ENCODE results near the gene RRP8. TPM values are rescaled to one million over a fixed set of nuclear protein-coding genes. Genes with fewer than 3 reads are reported as not detected.

Gene RRP8
- total RNA-seq, 1 donor from 2014 or later, result 23.9 TPM

DNA sequence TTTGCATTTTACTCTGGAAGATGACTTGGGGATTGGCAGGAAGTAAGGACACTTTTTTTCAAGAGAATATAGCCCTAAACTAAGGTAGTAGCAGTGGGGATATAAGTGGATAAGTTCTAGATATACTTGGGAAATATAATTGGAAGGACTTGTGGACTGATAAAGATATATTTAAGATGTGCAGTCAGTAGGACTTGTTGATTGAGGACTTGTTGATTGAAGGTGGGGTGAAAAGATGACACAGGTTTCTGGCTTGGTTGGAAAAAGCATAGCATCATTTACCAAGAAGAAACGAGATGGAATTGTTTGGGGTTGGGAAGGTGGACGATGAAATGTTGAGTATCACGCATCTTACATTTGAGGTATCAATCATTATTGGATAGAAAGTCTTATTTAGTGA is 10.1 kb upstream of the RRP8 start:
- peaks cover 27% of the 10 kb centered on the region for H3K36me3 Mint-ChIP-seq (ENCODE audit: low read depth, unreplicated experiment)
- no peak overlapping the region for H3K4me3 ChIP-seq (ENCODE audit: insufficient read depth, low read depth, low read length)

DNA sequence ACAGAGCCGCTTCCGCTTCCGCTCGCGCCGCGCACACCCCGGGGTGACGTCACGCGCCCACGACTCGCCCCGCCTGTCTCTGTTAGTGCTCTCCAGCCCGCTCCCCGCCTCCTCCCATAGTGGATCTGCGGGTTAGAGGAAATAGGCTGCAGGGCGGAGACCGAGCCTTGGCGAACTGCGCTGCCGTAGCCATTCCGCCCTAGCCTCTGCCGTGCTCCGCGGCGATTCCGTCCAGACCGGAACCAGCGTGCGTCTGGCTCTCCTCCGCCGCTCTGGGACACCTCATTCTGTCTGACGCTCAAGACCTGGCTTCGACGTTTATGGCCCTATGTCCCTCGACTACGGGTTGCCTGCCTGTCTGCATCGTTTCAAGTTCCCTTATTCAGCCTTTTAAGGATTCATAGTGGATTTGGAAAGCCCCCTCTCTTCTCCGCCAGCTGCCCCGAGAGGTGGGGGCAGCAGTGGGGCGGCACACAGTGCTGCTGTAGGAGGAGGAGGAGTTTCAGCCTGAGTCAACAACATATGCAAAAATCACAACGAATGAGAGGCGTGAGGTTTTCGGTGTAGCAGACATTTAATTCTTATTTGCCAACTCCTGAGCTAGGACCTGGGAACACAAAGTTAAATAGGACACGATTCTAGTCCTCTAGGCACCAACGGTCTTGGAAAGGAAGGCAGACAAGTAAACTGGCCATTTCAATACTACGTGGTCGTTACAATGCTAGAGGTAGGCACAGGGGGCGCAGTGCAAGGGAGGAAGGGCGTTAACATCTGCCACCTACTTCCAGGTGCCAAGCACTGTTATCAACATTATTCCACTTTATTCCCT is 9.0 kb upstream of the RRP8 start, which contains the start of gene TAF10:
Gene TAF10, minus strand, starts transcription at position 4 of the 829 bp plus-strand sequence. CDS start 27 bp downstream, outside the sequence.
- peaks cover 51% of the 10 kb centered on the region for H3K79me2 ChIP-seq (ENCODE audit: insufficient read depth, low read length)
- H3K4me1 Mint-ChIP-seq (ENCODE audit: low read depth, unreplicated experiment), result peaks cover 37% of the 10 kb centered on the region
- H3K4me2 ChIP-seq (ENCODE audit: low read length), result peak within 1 kb of the TSS; percentile 89
- no peaks in the 10 kb centered on the region for H3K9me3 Mint-ChIP-seq (ENCODE audit: unreplicated experiment)
- peak; percentile 90 for DNase-seq (ENCODE audit: low read depth)
- peak within 1 kb of the TSS; percentile 84 for H3K9ac ChIP-seq (ENCODE audit: low read length)
- no peak for TF ChIP-seq EZH2 (IDR thresholded peaks at IDR 0.05; ENCODE audit: insufficient read depth, low read length)
- TF ChIP-seq, protein P1, sequence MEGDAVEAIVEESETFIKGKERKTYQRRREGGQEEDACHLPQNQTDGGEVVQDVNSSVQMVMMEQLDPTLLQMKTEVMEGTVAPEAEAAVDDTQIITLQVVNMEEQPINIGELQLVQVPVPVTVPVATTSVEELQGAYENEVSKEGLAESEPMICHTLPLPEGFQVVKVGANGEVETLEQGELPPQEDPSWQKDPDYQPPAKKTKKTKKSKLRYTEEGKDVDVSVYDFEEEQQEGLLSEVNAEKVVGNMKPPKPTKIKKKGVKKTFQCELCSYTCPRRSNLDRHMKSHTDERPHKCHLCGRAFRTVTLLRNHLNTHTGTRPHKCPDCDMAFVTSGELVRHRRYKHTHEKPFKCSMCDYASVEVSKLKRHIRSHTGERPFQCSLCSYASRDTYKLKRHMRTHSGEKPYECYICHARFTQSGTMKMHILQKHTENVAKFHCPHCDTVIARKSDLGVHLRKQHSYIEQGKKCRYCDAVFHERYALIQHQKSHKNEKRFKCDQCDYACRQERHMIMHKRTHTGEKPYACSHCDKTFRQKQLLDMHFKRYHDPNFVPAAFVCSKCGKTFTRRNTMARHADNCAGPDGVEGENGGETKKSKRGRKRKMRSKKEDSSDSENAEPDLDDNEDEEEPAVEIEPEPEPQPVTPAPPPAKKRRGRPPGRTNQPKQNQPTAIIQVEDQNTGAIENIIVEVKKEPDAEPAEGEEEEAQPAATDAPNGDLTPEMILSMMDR (IDR thresholded peaks at IDR 0.05; ENCODE audit: insufficient read depth, low read depth, low read length), result peak; percentile 47
- no peaks in the 10 kb centered on the region for H3K27me3 ChIP-seq (ENCODE audit: insufficient read depth, low read length)
- H3K27ac ChIP-seq (ENCODE audit: low read depth, low read length), result peak within 1 kb of the TSS; percentile 84
- H3K27me3 Mint-ChIP-seq (ENCODE audit: low read depth, unreplicated experiment), result no peaks in the 10 kb centered on the region
- peak within 1 kb of the TSS; percentile 88 for H3K27ac Mint-ChIP-seq (ENCODE audit: unreplicated experiment)
- peak; percentile 29 for FAIRE-seq
- H3K4me3 Mint-ChIP-seq (ENCODE audit: unreplicated experiment), result peak within 1 kb of the TSS; percentile 90
- peaks cover 52% of the 10 kb centered on the region for H3K4me1 ChIP-seq (ENCODE audit: insufficient read depth, low read length)
- H2AFZ ChIP-seq (ENCODE audit: low read depth, low read length), result peak within 1 kb of the TSS; percentile 69
- peaks cover 13% of the 10 kb centered on the region for H4K20me1 ChIP-seq (ENCODE audit: insufficient read depth, low read length)
- peaks cover 35% of the 10 kb centered on the region for H3K36me3 ChIP-seq (ENCODE audit: insufficient read depth, low read length)
- peaks cover 33% of the 10 kb centered on the region for H3K36me3 Mint-ChIP-seq (ENCODE audit: low read depth, unreplicated experiment)
- no peaks in the 10 kb centered on the region for H3K9me3 ChIP-seq (ENCODE audit: insufficient read depth, low read depth, low read length)
- peak within 1 kb of the TSS; percentile 70 for H3K4me3 ChIP-seq (ENCODE audit: insufficient read depth, low read depth, low read length)

More for the DNA sequence above, 10.1 kb upstream of the RRP8 start:
- Histone ChIP-seq H2AFZ (ENCODE audit: low read depth, low read length) (no peak overlapping the region), H3K79me2 (ENCODE audit: insufficient read depth, low read length) (peaks cover 44% of the 10 kb centered on the region), H3K4me2 (ENCODE audit: low read length) (peak overlapping the region; percentile 89), H3K27ac (ENCODE audit: low read depth, low read length) (no peak overlapping the region), H3K36me3 (ENCODE audit: insufficient read depth, low read length) (peaks cover 25% of the 10 kb centered on the region), H3K9me3 (ENCODE audit: insufficient read depth, low read depth, low read length) (no peaks in the 10 kb centered on the region), H3K27me3 (ENCODE audit: insufficient read depth, low read length) (no peaks in the 10 kb centered on the region), H4K20me1 (ENCODE audit: insufficient read depth, low read length) (peaks cover 13% of the 10 kb centered on the region), H3K9ac (ENCODE audit: low read length) (no peak overlapping the region), H3K4me1 (ENCODE audit: insufficient read depth, low read length) (peaks cover 52% of the 10 kb centered on the region)
- Mint-ChIP-seq H3K9me3 (ENCODE audit: unreplicated experiment) (no peaks in the 10 kb centered on the region), H3K27me3 (ENCODE audit: low read depth, unreplicated experiment) (no peaks in the 10 kb centered on the region), H3K4me3 (ENCODE audit: unreplicated experiment) (no peak overlapping the region), H3K4me1 (ENCODE audit: low read depth, unreplicated experiment) (peaks cover 29% of the 10 kb centered on the region), H3K27ac (ENCODE audit: unreplicated experiment) (no peak overlapping the region)
- TF ChIP-seq, protein P1 (IDR thresholded peaks at IDR 0.05; ENCODE audit: insufficient read depth, low read depth, low read length), result no peak
- no peak for TF ChIP-seq EZH2 (IDR thresholded peaks at IDR 0.05; ENCODE audit: insufficient read depth, low read length)
- FAIRE-seq, result no peak
- DNase-seq (ENCODE audit: low read depth), result no peak

GRCh38 chr11:6611963-6612212 is 8.5 kb upstream of the RRP8 start:
- no peak for DNase-seq (ENCODE audit: low read depth)
- FAIRE-seq, result no peak
- Histone ChIP-seq H3K27me3 (ENCODE audit: insufficient read depth, low read length) (no peaks in the 10 kb centered on the region), H3K9ac (ENCODE audit: low read length) (peak overlapping the region; percentile 84), H3K4me2 (ENCODE audit: low read length) (peak overlapping the region; percentile 89), H3K27ac (ENCODE audit: low read depth, low read length) (peak overlapping the region; percentile 84), H4K20me1 (ENCODE audit: insufficient read depth, low read length) (peaks cover 13% of the 10 kb centered on the region), H3K4me1 (ENCODE audit: insufficient read depth, low read length) (peaks cover 52% of the 10 kb centered on the region), H3K36me3 (ENCODE audit: insufficient read depth, low read length) (peaks cover 38% of the 10 kb centered on the region), H3K4me3 (ENCODE audit: insufficient read depth, low read depth, low read length) (peak overlapping the region; percentile 70), H3K79me2 (ENCODE audit: insufficient read depth, low read length) (peaks cover 51% of the 10 kb centered on the region), H3K9me3 (ENCODE audit: insufficient read depth, low read depth, low read length) (no peaks in the 10 kb centered on the region), H2AFZ (ENCODE audit: low read depth, low read length) (no peak overlapping the region)
- Mint-ChIP-seq H3K27me3 (ENCODE audit: low read depth, unreplicated experiment) (no peaks in the 10 kb centered on the region), H3K27ac (ENCODE audit: unreplicated experiment) (no peak overlapping the region), H3K4me3 (ENCODE audit: unreplicated experiment) (peak overlapping the region; percentile 90), H3K9me3 (ENCODE audit: unreplicated experiment) (no peaks in the 10 kb centered on the region), H3K4me1 (ENCODE audit: low read depth, unreplicated experiment) (peaks cover 39% of the 10 kb centered on the region), H3K36me3 (ENCODE audit: low read depth, unreplicated experiment) (peaks cover 33% of the 10 kb centered on the region)
- TF ChIP-seq EZH2 (IDR thresholded peaks at IDR 0.05; ENCODE audit: insufficient read depth, low read length), result no peak
- TF ChIP-seq, protein P1 (IDR thresholded peaks at IDR 0.05; ENCODE audit: insufficient read depth, low read depth, low read length), result no peak
